IMR-90 (cell line): ENCODE results near the gene NMUR1. TPM values are rescaled to one million over a fixed set of nuclear protein-coding genes. Genes with fewer than 3 reads are reported as not detected.

ENCODE experiments used
- ATAC-seq: fragments of 200-7000 bp; cut with Tn5 transposase; 2 replicates; pipeline ENCODE4 v1.9.1; 2020; ENCODE audit warnings: low read depth, mild to moderate bottlenecking, moderate library complexity
- BruUV-seq: library from RNA; stranded (reverse); fragments of 400-500 nt; replicated peaks from 2 replicates; lab custom pipeline; 2021; lab: Mats Ljungman, UMichigan
- CTCF ChIA-PET: fragments of 300-600 bp; formaldehyde crosslinking; extraction: SDS; loops from one replicate; lab custom pipeline; 2021; ENCODE audit warnings: antibody characterized with exemption; lab: Yijun Ruan, JAX
- POLR2A ChIA-PET: fragments of 300-600 bp; sonication (Branson Sonifier 250); formaldehyde crosslinking; loops from one replicate; lab custom pipeline; 2022; ENCODE audit warnings: antibody characterized with exemption; ENCODE audit not compliant: unreplicated experiment; lab: Charles Lee
- DNase-seq: peaks from one replicate; pipeline ENCODE4 v3.0.0; 2013
- H2AFZ ChIP-seq: replicated peaks from 2 replicates; pipeline ENCODE3; 2013; ENCODE audit warnings: low read length, mild to moderate bottlenecking; ENCODE audit not compliant: poor library complexity
- H2AK5ac ChIP-seq: 2 replicates; pipeline ENCODE4 v1.6.1; 2013; ENCODE audit warnings: low read depth, low read length, inconsistent platforms
- H2AK9ac ChIP-seq: replicated peaks from 2 replicates; pipeline ENCODE3; 2013; ENCODE audit warnings: mild to moderate bottlenecking, low read depth, low read length, moderate library complexity; ENCODE audit not compliant: poor library complexity
- H2BK120ac ChIP-seq: 2 replicates; pipeline ENCODE4 v1.6.1; 2013; ENCODE audit warnings: low read depth, low read length, inconsistent platforms
- H2BK15ac ChIP-seq: 3 replicates; pipeline ENCODE4 v1.6.1; 2013; ENCODE audit warnings: low read depth, low read length, inconsistent platforms
- H2BK20ac ChIP-seq: 2 replicates; pipeline ENCODE4 v1.6.1; 2013; ENCODE audit warnings: low read depth, mild to moderate bottlenecking, inconsistent platforms, low read length, moderate library complexity
- H2BK5ac ChIP-seq: 2 replicates; pipeline ENCODE4 v1.6.1; 2013; ENCODE audit warnings: mild to moderate bottlenecking, low read depth, low read length, inconsistent platforms; ENCODE audit not compliant: poor library complexity, severe bottlenecking
- H3K14ac ChIP-seq: replicated peaks from 2 replicates; pipeline ENCODE4 v1.6.1; 2013; ENCODE audit warnings: low read depth, low read length, inconsistent platforms
- H3K18ac ChIP-seq: 2 replicates; pipeline ENCODE4 v1.6.1; 2013; ENCODE audit warnings: low read depth, low read length, control low read depth
- H3K23ac ChIP-seq: 2 replicates; pipeline ENCODE4 v1.6.1; 2013; ENCODE audit warnings: low read depth, low read length, inconsistent platforms
- H3K27ac ChIP-seq: 2 replicates; pipeline ENCODE4 v1.5.1; 2013; ENCODE audit warnings: mild to moderate bottlenecking, control low read depth, low read length; ENCODE audit not compliant: insufficient read depth
- H3K27me3 ChIP-seq: 2 replicates; pipeline ENCODE4 v1.6.1; 2013; ENCODE audit warnings: low read length; ENCODE audit not compliant: control insufficient read depth, insufficient read depth
- H3K36me3 ChIP-seq: 2 replicates; pipeline ENCODE4 v1.6.1; 2013; ENCODE audit warnings: low read length, mixed read lengths; ENCODE audit not compliant: control insufficient read depth, insufficient read depth
- H3K4ac ChIP-seq: 2 replicates; pipeline ENCODE4 v1.6.1; 2013; ENCODE audit warnings: low read depth, low read length, inconsistent platforms
- H3K4me1 ChIP-seq: 2 replicates; pipeline ENCODE4 v1.6.1; 2013; ENCODE audit warnings: low read length, mixed read lengths; ENCODE audit not compliant: control insufficient read depth, insufficient read depth
- H3K4me2 ChIP-seq: 2 replicates; pipeline ENCODE4 v1.6.1; 2013; ENCODE audit warnings: low read depth, mild to moderate bottlenecking, control low read depth, low read length, moderate library complexity
- H3K4me3 ChIP-seq: 2 replicates; pipeline ENCODE4 v1.5.1; 2013; ENCODE audit warnings: low read depth, mild to moderate bottlenecking, control low read depth, low read length, moderate library complexity; ENCODE audit not compliant: insufficient read depth
- H3K56ac ChIP-seq: 2 replicates; pipeline ENCODE4 v1.6.1; 2013; ENCODE audit warnings: low read length, inconsistent platforms; ENCODE audit not compliant: insufficient read depth; ENCODE audit errors: extremely low read depth
- H3K79me1 ChIP-seq, 2 experiments: 2 replicates each; pipeline ENCODE4 v1.6.1; 2013; ENCODE audit warnings: low read length in 2 of 2, inconsistent platforms in 1 of 2, low read depth in 1 of 2
- H3K9ac ChIP-seq: 2 replicates; pipeline ENCODE4 v1.6.1; 2013; ENCODE audit warnings: low read depth, low read length, control low read depth
- H3K9me1 ChIP-seq: 2 replicates; pipeline ENCODE4 v1.6.1; 2013; ENCODE audit warnings: low read length, inconsistent platforms; ENCODE audit not compliant: insufficient read depth
- H3K9me3 ChIP-seq: 2 replicates; pipeline ENCODE4 v1.6.1; 2013; ENCODE audit warnings: low read length; ENCODE audit not compliant: control insufficient read depth, insufficient read depth
- H4K20me1 ChIP-seq: 2 replicates; pipeline ENCODE4 v1.6.1; 2013; ENCODE audit warnings: low read length, inconsistent platforms; ENCODE audit not compliant: insufficient read depth
- H4K5ac ChIP-seq: 2 replicates; pipeline ENCODE4 v1.6.1; 2013; ENCODE audit warnings: mild to moderate bottlenecking, low read depth, low read length, control low read depth
- H4K8ac ChIP-seq, 2 experiments: 2 replicates each; pipeline ENCODE4 v1.6.1; 2013; ENCODE audit warnings: low read depth in 2 of 2, low read length in 2 of 2, control low read depth in 1 of 2, inconsistent platforms in 1 of 2
- H4K91ac ChIP-seq: 2 replicates; pipeline ENCODE4 v1.6.1; 2013; ENCODE audit warnings: low read depth, low read length, inconsistent platforms; ENCODE audit not compliant: insufficient read depth
- BHLHE40 ChIP-seq: fragments of 150-350 bp; IDR thresholded peaks from 2 replicates; pipeline ENCODE4 v1.6.1; 2016; ENCODE audit warnings: mild to moderate bottlenecking, low read depth, low read length
- CHD1 ChIP-seq: IDR thresholded peaks from 2 replicates; pipeline ENCODE4 v1.6.1; 2012; ENCODE audit warnings: low read depth, low read length, improper control_type of control experiment
- MAFK ChIP-seq: IDR thresholded peaks from 2 replicates; pipeline ENCODE4 v1.6.1; 2012; ENCODE audit warnings: low read depth, low read length, improper control_type of control experiment
- MAZ ChIP-seq: IDR thresholded peaks from 2 replicates; pipeline ENCODE4 v1.6.1; 2012; ENCODE audit warnings: low read depth, mild to moderate bottlenecking, low read length, improper control_type of control experiment, moderate library complexity, borderline replicate concordance
- MXI1 ChIP-seq: IDR thresholded peaks from 2 replicates; pipeline ENCODE4 v1.6.1; 2012; ENCODE audit warnings: low read depth, mild to moderate bottlenecking, low read length, moderate library complexity, borderline replicate concordance
- NFE2L2 ChIP-seq: fragments of 150-350 bp; IDR thresholded peaks from 2 replicates; pipeline ENCODE4 v1.6.1; 2016; ENCODE audit warnings: low read depth, mild to moderate bottlenecking, low read length
- POLR2A ChIP-seq: IDR thresholded peaks from 2 replicates; pipeline ENCODE4 v1.6.1; 2012; ENCODE audit warnings: mild to moderate bottlenecking, low read depth, low read length
- RAD21 ChIP-seq: IDR thresholded peaks from 2 replicates; pipeline ENCODE4 v1.6.1; 2012; ENCODE audit warnings: low read length, improper control_type of control experiment
- RCOR1 ChIP-seq: IDR thresholded peaks from 2 replicates; pipeline ENCODE4 v1.6.1; 2012; ENCODE audit warnings: mild to moderate bottlenecking, low read length, improper control_type of control experiment; ENCODE audit not compliant: insufficient replicate concordance
- RFX5 ChIP-seq: IDR thresholded peaks from 2 replicates; pipeline ENCODE4 v1.8.0; 2012; ENCODE audit warnings: low read depth, mild to moderate bottlenecking, low read length, moderate library complexity
- SMC3 ChIP-seq: fragments of 150-350 bp; IDR thresholded peaks from 2 replicates; pipeline ENCODE4 v1.6.1; 2016; ENCODE audit warnings: low read depth, mild to moderate bottlenecking, antibody characterized with exemption, low read length, moderate library complexity
- WGBS, 2 experiments: methylation state at CpG; one replicate each; pipeline versions ENCODE4 v1.1.5 to v1.1.7; 2013; ENCODE audit warnings: missing lambda C conversion rate in 2 of 2; ENCODE audit not compliant: insufficient read length in 1 of 2; ENCODE audit errors: extremely low coverage in 2 of 2; 5-methylcytosine and 5-hydroxymethylcytosine counted together
- dilution Hi-C: fragments of 300-500 bp; cut with HindIII; formaldehyde crosslinking; loops from one replicate; pipeline ENCODE4 v1.14.3; 2018; ENCODE audit warnings: low sequenced_read_pairs; ENCODE audit not compliant: unreplicated experiment
- in situ Hi-C: fragments of 300-500 bp; cut with MboI; formaldehyde crosslinking; loops from 3 replicates; pipeline ENCODE4 v1.14.3; 2019; ENCODE audit warnings: low sequenced_read_pairs, inconsistent platforms, mixed read lengths
- intact Hi-C: fragments of 100-400 bp; cut with micrococcal nuclease; formaldehyde crosslinking; loops from 2 replicates; pipeline ENCODE4 v1.10.0; 2022
- polyA plus RNA-seq, 3 experiments: library from polyadenylated mRNA; depleted of rRNA; stranded (reverse); fragments of >200 nt; gene quantifications; 2 replicates each; pipeline ENCODE4 v1.2.3, GENCODE V29; 2012; ENCODE audit warnings: low replicate concordance in 1 of 3
- total RNA-seq: library from RNA; depleted of rRNA; stranded (reverse); fragments of >200 nt; gene quantifications from 2 replicates; pipeline ENCODE4 v1.2.3, GENCODE V29; 2012
- TF ChIP-seq, protein P1 (sequence below): fragments of 150-350 bp; IDR thresholded peaks from 2 replicates; pipeline ENCODE4 v1.6.1; 2017; ENCODE audit warnings: mild to moderate bottlenecking, antibody characterized with exemption, low read length, low read depth
- TF ChIP-seq, protein P2 (sequence below): fragments of 150-350 bp; IDR thresholded peaks from 2 replicates; pipeline ENCODE4 v1.6.1; 2016; ENCODE audit warnings: low read depth, mild to moderate bottlenecking, low read length, moderate library complexity, borderline replicate concordance

The NMUR1 gene
- total and polyA plus RNA-seq, 2 of the 4 experiments (the other 2 are of a cell fraction), result not detected

DNA sequence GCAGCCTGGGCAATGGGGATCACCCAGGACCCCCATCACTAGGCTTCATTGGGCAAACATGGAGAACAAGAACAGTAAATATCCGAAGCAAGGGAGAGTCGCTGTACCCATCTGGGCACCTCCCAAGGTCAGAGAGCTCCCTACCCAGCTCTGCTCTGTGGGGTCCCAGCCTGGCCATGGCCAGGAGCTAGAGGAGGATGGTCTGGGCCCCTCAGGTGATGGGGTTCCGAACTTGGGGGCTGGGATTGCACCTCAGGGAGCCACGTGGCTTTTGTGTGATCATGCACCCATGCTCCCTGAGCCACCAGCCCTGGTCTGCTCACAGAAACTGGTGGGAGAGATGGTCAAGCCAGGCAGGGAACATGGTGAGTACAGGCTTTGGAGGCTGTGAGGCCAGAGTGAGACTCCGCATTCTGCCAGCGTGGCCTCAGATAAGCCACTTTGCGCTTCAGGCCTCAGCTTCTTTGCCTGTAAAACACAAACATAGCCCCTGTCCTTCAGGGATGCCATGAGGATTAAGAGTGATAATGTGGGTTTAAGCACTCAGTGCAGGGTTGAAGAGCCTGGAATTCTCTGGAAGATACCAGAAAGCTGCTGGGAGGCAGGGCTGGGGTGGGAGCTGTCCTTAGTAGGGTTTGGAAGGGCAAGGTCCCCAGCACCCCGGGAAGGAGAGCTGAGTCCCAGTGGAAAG is 3.0 kb upstream of the NMUR1 start:
- POLR2A ChIA-PET, result no interaction called here
- peaks cover 44% of the 10 kb centered on the region for H3K27me3 ChIP-seq
- TF ChIP-seq, protein P1, sequence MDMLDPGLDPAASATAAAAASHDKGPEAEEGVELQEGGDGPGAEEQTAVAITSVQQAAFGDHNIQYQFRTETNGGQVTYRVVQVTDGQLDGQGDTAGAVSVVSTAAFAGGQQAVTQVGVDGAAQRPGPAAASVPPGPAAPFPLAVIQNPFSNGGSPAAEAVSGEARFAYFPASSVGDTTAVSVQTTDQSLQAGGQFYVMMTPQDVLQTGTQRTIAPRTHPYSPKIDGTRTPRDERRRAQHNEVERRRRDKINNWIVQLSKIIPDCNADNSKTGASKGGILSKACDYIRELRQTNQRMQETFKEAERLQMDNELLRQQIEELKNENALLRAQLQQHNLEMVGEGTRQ, result no peak
- no peak for TF ChIP-seq NFE2L2
- no peak for TF ChIP-seq CHD1
- TF ChIP-seq RFX5, result no peak
- TF ChIP-seq, protein P2, sequence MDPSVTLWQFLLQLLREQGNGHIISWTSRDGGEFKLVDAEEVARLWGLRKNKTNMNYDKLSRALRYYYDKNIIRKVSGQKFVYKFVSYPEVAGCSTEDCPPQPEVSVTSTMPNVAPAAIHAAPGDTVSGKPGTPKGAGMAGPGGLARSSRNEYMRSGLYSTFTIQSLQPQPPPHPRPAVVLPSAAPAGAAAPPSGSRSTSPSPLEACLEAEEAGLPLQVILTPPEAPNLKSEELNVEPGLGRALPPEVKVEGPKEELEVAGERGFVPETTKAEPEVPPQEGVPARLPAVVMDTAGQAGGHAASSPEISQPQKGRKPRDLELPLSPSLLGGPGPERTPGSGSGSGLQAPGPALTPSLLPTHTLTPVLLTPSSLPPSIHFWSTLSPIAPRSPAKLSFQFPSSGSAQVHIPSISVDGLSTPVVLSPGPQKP, result no peak
- no peak for TF ChIP-seq POLR2A
- TF ChIP-seq SMC3, result no peak
- no peak for TF ChIP-seq MAZ
- TF ChIP-seq MXI1, result no peak
- no peak for TF ChIP-seq BHLHE40
- no peak for TF ChIP-seq MAFK
- TF ChIP-seq RAD21, result no peak
- TF ChIP-seq RCOR1, result no peak
- H2BK15ac ChIP-seq, result no peak overlapping the region
- H2AK5ac ChIP-seq, result no peak overlapping the region
- H3K4ac ChIP-seq, result no peak overlapping the region
- H3K23ac ChIP-seq, result no peak overlapping the region
- no peak overlapping the region for H3K9ac ChIP-seq
- H3K27ac ChIP-seq, result no peak overlapping the region
- no TSS peak for BruUV-seq
- no peak for ATAC-seq
- no peak overlapping the region for H3K56ac ChIP-seq
- dilution Hi-C loops (no loop called here), in situ Hi-C loops (no loop called here), intact Hi-C loops (no loop called here)
- H3K14ac ChIP-seq, result no peak overlapping the region
- DNase-seq, result no peak
- H3K18ac ChIP-seq, result no peak overlapping the region
- no peak overlapping the region for H2BK5ac ChIP-seq
- no peaks in the 10 kb centered on the region for H3K9me1 ChIP-seq
- H3K79me1 ChIP-seq, result no peaks in the 10 kb centered on the region
- H4K20me1 ChIP-seq, result no peaks in the 10 kb centered on the region
- H2AK9ac ChIP-seq, result no peak overlapping the region
- no peak overlapping the region for H2AFZ ChIP-seq
- H4K5ac ChIP-seq, result no peak overlapping the region
- no peaks in the 10 kb centered on the region for H3K36me3 ChIP-seq
- no peak overlapping the region for H3K4me2 ChIP-seq
- no peak overlapping the region for H3K4me3 ChIP-seq
- H4K8ac ChIP-seq, result no peak overlapping the region
- H3K4me1 ChIP-seq, result no peaks in the 10 kb centered on the region
- no peak overlapping the region for H2BK20ac ChIP-seq
- CTCF ChIA-PET, result no interaction called here
- H3K9me3 ChIP-seq, result no peaks in the 10 kb centered on the region
- H4K91ac ChIP-seq, result no peak overlapping the region
- 68% methylated on average over 4 of the region's 8 CpGs; no CpG with 5 or more reads in 1 of the 2 experiments for WGBS, 2 experiments
- H2BK120ac ChIP-seq, result no peak overlapping the region
